SK-N-MC (cell line): ENCODE data around the gene EXD3.

ENCODE experiments used
- DNase-seq: peaks from one replicate; pipeline ENCODE4 v3.0.0-alpha.2; 2011; ENCODE audit warnings: low read depth, low spot score
- H3K27ac ChIP-seq: fragments of 200-600 bp; sonication (generic); 2 replicates; pipeline ENCODE4 v1.5.1; 2016; ENCODE audit warnings: mixed run types
- H3K36me3 ChIP-seq: fragments of 200-600 bp; sonication (generic); 2 replicates; pipeline ENCODE4 v1.6.1; 2017; ENCODE audit warnings: antibody characterized with exemption, low read length, mixed read lengths; ENCODE audit not compliant: insufficient read depth
- H3K4me3 ChIP-seq: fragments of 200-600 bp; sonication (generic); 2 replicates; pipeline ENCODE4 v1.5.1; 2016
- H3K9ac ChIP-seq: fragments of 200-600 bp; sonication (generic); 2 replicates; pipeline ENCODE4 v1.8.0; 2017; ENCODE audit warnings: mixed run types, mixed read lengths; ENCODE audit not compliant: insufficient read length
- H3K9me3 ChIP-seq: fragments of 200-600 bp; sonication (generic); 2 replicates; pipeline ENCODE4 v1.6.1; 2017; ENCODE audit warnings: low read depth, mild to moderate bottlenecking, antibody characterized with exemption, low read length, moderate library complexity, mixed read lengths
- EZH2 ChIP-seq: fragments of 200-600 bp; sonication (generic); IDR thresholded peaks from one replicate; pipeline ENCODE4 v1.6.1; 2017; ENCODE audit warnings: antibody characterized with exemption
- FOXP2 ChIP-seq: optimal IDR thresholded peaks from 2 replicates; pipeline ENCODE3; 2011; ENCODE audit warnings: mild to moderate bottlenecking, moderate library complexity; ENCODE audit not compliant: insufficient read depth; ENCODE audit errors: extremely low read length, control extremely low read depth
- POLR2AphosphoS5 ChIP-seq: IDR thresholded peaks from 2 replicates; pipeline ENCODE4 v1.6.1; 2012; ENCODE audit warnings: mild to moderate bottlenecking, low read depth, low read length, borderline replicate concordance

EXD3 gene

DNA sequence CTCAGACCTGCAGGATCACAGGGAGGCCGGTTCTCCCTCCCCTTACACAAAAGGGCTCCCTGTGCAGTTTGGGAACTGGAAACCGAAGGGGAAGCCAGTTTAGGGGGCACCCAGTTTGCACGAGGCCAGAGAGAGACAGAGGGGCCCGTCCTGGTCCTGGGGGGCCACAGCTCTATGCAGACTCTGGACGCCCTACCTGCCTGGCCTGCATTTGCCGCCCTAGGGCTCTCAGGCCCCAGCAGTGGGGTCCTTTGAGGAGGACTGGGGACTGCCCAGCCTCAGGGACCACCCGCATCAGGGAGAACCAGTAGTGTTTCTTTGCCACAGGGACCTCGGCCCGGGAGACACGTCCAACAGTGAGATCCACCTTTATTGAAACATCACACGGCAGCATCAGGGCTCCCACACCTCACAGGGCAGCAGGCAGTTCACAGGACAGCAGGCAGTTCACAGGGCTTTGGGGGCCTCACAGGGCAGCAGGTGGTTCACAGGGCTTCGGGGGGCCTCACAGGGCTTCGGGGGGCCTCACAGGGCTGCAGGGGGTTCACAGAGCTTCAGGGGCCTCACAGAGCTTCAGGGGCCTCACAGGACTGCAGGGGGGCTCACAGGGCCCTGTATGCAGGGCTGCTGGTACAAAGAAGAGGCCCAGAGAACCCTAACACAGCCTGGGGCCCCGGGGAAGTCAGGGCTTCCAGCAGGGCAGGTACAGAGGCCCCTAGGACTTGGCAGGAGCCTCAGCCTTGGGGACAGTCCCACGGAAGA, 36.8 kb upstream of the EXD3 start:
- no peaks in the 10 kb centered on the region; the same call in 1 of the 2 replicates for H3K36me3 ChIP-seq
- H3K9me3 ChIP-seq, result no peaks in the 10 kb centered on the region
- TF ChIP-seq EZH2, result no peak
- TF ChIP-seq FOXP2, result peak; percentile 3
- peak overlapping the region; percentile 65 for H3K4me3 ChIP-seq
- H3K9ac ChIP-seq, result peak overlapping the region; percentile 71
- DNase-seq, result no peak
- H3K27ac ChIP-seq, result peak overlapping the region; percentile 67

GRCh38 chr9:137459152-137459600, 36.2 kb upstream of the EXD3 start, which contains the start of gene NSMF:
Gene NSMF, minus strand, starts transcription at chr9:137459334. Its CDS starts 232 bp downstream, at chr9:137459102.
- no peak for DNase-seq
- no peaks in the 10 kb centered on the region; the same call in 1 of the 2 replicates for H3K36me3 ChIP-seq
- peak; percentile 61; the same call in 1 of the 2 replicates for TF ChIP-seq POLR2AphosphoS5
- TF ChIP-seq FOXP2, result peak; percentile 31
- no peak for TF ChIP-seq EZH2
- H3K9me3 ChIP-seq, result no peaks in the 10 kb centered on the region
- peak within 1 kb of the TSS; percentile 86 for H3K4me3 ChIP-seq
- H3K9ac ChIP-seq, result peak within 1 kb of the TSS; percentile 76
- peak within 1 kb of the TSS; percentile 67 for H3K27ac ChIP-seq

DNA sequence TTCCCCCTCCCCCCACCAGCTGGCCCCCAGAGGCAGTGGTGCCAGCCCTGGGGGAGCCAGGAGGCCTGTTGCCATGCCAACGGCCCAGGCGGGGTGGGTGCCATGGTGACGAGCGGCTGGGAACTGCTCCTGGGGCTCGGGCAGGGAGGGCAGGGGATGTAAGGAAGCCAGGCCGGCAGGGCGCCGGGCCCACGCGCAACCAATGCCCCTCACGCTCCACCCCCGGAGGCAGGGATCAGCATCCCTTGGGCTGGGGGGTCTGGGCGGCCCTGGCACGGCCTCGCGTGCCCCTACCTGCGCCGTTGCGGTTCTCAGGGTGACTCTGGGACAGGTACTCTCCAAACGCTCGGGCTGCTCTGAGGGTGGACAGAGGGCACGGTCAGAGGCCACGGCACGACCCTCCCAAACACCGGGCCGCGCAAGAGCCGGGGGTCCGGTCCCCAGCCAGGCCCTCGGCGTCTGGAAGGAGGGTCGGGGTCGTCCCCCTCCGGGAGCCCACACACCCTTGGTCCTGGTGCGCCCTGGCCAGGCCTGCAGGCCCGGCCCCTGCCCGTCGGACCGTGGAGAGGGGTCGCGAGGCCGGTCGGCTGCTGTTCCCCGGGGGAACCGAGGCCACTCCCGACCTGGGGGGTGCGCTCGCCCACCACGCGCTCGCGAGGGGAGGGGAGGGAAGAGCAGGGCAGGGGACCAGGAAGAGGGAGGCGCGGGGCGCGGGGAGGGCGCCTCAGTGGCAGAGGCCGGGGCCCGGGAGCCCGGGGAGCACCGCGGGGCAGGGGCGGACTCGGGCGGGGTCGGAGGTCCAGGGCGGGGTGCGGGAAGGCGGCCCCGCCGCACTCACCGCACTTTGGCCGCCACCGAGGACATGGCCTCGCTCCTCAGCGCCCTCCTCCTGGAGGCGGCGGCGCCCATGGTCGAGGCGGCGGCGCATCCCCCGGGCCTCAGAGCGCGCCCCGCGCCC, 35.5 kb upstream of the EXD3 start:
- TF ChIP-seq POLR2AphosphoS5 (no peak), EZH2 (no peak), FOXP2 (no peak)
- peak overlapping the region; percentile 76 for H3K9ac ChIP-seq
- no peaks in the 10 kb centered on the region for H3K9me3 ChIP-seq
- no peaks in the 10 kb centered on the region; the same call in 1 of the 2 replicates for H3K36me3 ChIP-seq
- H3K27ac ChIP-seq, result no peak overlapping the region
- H3K4me3 ChIP-seq, result peak overlapping the region; percentile 86
- DNase-seq, result no peak

DNA sequence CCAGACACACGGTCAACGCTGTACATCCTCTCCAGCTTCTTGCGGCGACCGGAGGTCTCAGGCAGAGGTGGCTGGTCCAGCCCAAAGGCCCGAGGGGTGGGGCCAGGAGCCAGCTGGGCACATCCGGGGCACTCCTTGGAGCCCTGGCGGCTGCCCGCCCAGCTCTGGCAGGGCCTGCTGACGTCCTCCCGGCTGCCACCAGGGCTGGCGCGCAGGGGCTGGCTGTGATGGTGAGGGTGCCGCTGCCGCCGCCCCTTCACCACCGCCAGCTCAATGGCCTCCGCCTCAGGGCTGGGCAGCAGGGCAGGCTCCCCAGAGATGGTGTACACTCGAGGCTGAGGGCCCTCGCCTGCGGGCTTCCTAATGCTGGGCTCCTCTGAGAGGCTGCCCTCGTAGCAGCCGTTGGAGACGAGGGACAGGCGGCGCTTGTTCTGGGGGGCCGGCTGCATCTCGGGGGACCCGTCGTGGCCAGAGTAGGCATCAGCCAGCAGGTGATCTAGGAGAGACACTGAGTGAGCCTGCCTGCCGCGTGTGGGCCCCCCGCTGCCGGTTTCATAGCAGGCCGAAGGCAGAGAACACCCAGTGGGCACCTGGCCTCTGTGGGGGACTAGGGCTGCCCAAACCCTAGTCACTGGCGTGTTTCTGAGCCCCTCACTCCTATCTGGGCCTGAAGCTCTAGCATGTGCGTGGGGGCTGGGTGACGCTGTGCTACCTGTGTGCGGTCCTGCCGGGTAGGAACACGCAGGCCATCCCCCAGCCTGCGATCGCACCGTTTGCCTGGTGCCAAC, 34.6 kb upstream of the EXD3 start:
- Histone ChIP-seq H3K27ac (no peak overlapping the region), H3K9ac (no peak overlapping the region), H3K4me3 (peak overlapping the region; percentile 86), H3K9me3 (no peaks in the 10 kb centered on the region), H3K36me3 (no peaks in the 10 kb centered on the region; the same call in 1 of the 2 replicates)
- DNase-seq, result no peak
- TF ChIP-seq FOXP2 (no peak), POLR2AphosphoS5 (no peak), EZH2 (no peak)

DNA sequence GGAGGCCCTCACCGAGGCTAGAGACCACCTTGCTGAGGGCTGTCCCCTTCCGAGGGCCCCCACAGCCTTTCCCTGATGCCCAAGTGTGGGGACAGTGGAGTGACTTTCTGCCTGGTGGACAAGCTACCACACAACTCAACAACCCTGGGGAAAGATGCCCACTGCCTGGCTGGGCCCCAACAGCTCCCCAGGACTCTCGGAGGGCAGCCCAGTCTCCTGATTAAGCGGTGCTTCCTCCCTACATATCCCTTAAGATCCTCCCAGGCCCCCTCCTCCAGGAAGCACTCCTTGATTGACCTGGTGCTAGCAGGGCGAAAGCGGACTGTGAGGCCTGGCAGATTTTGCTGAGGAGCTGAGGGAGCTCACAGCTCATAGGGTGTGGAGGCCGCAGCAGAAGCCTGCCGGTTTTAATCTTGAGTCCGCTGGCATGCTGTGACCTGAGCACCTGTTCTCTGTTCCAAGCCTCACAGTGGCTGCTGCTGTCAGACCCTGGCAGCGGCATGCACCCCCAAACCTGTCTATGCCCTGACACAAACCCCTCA, 34.0 kb upstream of the EXD3 start:
- Histone ChIP-seq H3K9me3 (no peaks in the 10 kb centered on the region), H3K4me3 (no peak overlapping the region), H3K36me3 (no peaks in the 10 kb centered on the region; the same call in 1 of the 2 replicates), H3K9ac (no peak overlapping the region), H3K27ac (0 out of 2 replicates have a peak overlapping the region, but pooled peaks have one; percentile 13)
- DNase-seq, result no peak
- TF ChIP-seq FOXP2, result no peak

GRCh38 chr9:137456061-137456863, 33.3 kb upstream of the EXD3 start:
- Histone ChIP-seq H3K36me3 (no peaks in the 10 kb centered on the region; the same call in 1 of the 2 replicates), H3K9ac (no peak overlapping the region), H3K27ac (0 out of 2 replicates have a peak overlapping the region, but pooled peaks have one; percentile 13), H3K9me3 (no peaks in the 10 kb centered on the region), H3K4me3 (no peak overlapping the region)
- DNase-seq, result no peak
- TF ChIP-seq EZH2 (no peak), POLR2AphosphoS5 (no peak), FOXP2 (no peak)

DNA sequence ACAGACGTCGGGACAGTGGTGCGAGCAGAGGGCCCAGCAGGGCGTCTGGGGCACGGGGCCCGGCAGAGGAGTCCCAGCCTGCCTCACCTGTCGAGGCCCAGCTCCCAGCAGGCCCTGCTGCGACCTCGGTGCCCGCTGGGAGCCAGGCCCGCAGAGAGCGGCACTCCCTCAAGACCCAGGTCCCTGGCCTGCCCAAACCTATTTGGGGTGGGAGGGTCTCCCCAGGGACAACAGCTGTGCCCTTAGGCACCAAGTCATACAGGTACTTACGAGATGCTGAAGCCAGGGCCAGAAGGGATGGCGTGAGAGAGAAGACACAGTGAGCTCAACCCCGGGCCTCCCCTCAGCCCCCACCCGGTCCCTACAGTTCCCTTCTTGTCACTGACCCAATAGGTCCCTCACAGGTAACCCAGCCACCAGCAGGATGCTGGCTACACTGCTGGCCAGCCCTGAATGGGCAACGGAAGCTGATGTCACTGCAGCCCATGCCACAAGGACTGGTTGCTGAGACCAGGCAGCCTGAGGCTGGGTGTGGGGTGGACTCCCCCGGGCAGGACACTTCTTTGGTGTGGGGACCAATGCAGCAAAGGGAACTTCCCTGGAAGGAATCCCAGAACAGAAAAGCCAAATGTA, 32.5 kb upstream of the EXD3 start:
- no peak for DNase-seq
- Histone ChIP-seq H3K27ac (no peak overlapping the region), H3K36me3 (no peaks in the 10 kb centered on the region; the same call in 1 of the 2 replicates), H3K4me3 (no peak overlapping the region), H3K9ac (no peak overlapping the region), H3K9me3 (no peaks in the 10 kb centered on the region)
- TF ChIP-seq FOXP2, result no peak
- TF ChIP-seq POLR2AphosphoS5, result no peak
- no peak for TF ChIP-seq EZH2
